GM12891 (cell line): Measurements from ENCODE around the gene ICA1.

Experiments
- POLR2A ChIP-seq: IDR thresholded peaks from 2 replicates; pipeline ENCODE4 v1.6.1; 2011; ENCODE audit warnings: low read depth, low read length, control low read depth
- SPI1 ChIP-seq: IDR thresholded peaks from 2 replicates; pipeline ENCODE4 v1.6.1; 2011; ENCODE audit warnings: low read depth, low read length, control low read depth
- TAF1 ChIP-seq: IDR thresholded peaks from 2 replicates; pipeline ENCODE4 v1.6.1; 2011; ENCODE audit warnings: low read depth, low read length, control low read depth

GRCh38 chr7:8084836-8085235, 177.1 kb downstream of the ICA1 start:
- no peak for TF ChIP-seq POLR2A
- no peak for TF ChIP-seq TAF1
- TF ChIP-seq SPI1 = no peak
